NK-92 (cell line): ENCODE results near the gene DHX32.
"Not testable (repeated sequence)": the region's sequence is repeated elsewhere in the genome, so short reads cannot be mapped to it uniquely, and the experiment has no call there.

Experiments
- DNase-seq: peaks from one replicate; lab custom pipeline; 2025; ENCODE audit not compliant: unreplicated experiment; lab: John Stamatoyannopoulos, UW

DHX32 gene, protein sequence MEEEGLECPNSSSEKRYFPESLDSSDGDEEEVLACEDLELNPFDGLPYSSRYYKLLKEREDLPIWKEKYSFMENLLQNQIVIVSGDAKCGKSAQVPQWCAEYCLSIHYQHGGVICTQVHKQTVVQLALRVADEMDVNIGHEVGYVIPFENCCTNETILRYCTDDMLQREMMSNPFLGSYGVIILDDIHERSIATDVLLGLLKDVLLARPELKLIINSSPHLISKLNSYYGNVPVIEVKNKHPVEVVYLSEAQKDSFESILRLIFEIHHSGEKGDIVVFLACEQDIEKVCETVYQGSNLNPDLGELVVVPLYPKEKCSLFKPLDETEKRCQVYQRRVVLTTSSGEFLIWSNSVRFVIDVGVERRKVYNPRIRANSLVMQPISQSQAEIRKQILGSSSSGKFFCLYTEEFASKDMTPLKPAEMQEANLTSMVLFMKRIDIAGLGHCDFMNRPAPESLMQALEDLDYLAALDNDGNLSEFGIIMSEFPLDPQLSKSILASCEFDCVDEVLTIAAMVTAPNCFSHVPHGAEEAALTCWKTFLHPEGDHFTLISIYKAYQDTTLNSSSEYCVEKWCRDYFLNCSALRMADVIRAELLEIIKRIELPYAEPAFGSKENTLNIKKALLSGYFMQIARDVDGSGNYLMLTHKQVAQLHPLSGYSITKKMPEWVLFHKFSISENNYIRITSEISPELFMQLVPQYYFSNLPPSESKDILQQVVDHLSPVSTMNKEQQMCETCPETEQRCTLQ

DNA sequence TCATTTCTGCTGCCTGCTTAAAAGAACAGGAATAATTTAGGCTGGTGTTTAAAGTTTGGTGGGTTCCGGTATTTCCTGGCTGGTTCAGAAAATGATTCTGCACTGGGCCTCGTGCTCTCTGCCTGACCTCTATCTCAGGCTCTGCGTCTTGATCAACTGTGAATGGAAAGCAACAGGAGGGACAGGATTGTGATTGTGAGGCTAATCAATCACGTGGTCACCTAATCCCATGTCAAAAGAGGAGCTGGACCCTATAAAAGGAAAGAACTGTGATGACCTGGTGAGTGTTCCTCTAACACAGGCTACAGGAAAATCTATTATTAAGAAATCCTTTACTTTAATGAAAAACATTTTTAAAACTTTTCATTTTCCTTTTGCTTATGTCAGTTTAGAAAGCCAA, at the start of gene DHX32:
TSS of gene DHX32 (minus strand) at position 101 of the 400 bp plus-strand sequence. CDS start 468 bp downstream, outside the sequence.
- DNase-seq = no peak

DNA sequence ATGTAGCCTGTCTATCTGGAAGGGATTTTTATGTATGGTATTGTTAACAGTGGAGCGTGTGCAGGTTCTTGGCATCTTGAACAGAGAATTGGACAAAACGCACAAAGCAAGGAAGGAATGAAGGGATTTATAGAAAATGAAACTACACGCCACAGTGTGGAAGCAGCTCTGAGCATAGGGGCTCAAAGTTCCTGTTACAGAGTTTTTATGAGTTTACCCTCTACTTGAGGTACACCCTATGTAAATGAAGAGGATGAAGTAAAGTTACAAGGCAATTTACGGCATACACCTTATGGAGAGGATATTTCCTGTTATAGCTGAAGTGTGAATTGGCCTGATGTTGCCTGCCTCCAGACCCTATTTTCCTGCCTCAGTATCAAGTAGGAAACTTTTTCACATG, 48.5 kb upstream of the DHX32 start:
- no peak for DNase-seq

DNA sequence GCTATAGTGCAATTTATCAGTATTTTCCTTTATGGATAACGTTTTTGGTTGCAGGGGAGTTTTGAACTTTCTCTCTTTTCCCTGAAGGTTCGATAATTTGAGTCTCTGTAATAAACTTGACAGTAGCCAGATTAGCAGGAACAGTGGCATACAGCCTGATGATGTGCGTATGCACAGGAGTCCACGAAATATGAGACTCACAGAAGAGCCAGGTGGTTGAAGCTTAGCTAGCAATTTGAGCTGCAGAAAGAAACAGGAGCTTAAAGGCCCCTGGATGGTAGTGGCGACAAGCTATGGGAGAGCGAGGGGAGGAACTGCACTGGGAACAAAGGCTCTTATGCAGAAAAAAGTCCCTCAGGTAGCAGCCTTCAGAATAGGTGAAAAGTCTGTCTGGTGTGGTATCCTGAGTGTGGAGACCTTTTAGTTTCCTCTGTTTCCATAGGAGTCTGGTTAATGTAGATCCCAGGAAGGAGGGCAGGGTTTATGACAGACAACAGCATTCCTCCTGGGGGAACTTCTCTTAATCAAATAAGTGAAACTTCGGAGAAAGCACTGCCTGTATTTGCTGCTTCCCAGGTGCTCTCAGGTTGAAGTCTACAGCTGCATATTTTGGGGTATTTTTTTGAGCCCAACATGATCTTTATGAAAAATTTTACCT, 48.0 kb upstream of the DHX32 start:
- DNase-seq = no peak

DNA sequence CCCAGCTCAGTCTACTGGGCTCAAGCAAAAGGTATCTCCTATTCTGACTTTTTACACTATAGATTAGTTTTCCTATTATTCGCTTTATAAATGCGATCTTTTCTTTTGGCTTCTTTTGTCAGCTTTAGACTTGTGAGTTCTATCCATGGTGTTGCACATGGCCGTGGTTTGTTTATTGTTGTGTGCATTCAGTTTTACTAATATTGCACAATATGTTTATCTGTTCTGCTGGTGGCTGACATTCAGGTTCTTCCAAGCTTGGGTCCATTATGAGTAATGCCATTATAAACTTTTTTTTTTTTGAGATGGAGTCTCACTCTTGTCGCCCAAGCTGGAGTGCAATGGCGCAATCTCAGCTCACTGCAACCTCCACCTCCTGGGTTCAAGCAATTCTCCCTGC, 46.2 kb upstream of the DHX32 start:
- DNase-seq = not testable (repeated sequence)

DNA sequence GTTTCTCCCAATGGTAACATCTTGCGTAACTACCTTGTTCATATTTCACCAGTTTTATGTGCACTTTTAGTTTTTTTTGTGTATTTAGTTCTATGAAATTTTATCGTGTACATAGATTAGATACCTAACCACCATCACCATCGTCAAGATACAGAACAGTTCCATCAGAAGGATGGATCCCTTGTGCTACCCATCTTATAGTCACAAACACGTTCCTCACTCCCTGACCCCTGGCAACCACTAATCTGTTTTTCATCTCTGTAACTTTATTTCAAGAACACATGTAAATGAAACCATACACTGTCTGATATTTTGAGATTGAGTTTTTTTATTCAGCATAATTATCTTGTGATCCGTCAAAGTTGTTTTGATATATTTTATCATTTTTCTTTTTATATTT, 45.2 kb upstream of the DHX32 start:
- DNase-seq = no peak

DNA sequence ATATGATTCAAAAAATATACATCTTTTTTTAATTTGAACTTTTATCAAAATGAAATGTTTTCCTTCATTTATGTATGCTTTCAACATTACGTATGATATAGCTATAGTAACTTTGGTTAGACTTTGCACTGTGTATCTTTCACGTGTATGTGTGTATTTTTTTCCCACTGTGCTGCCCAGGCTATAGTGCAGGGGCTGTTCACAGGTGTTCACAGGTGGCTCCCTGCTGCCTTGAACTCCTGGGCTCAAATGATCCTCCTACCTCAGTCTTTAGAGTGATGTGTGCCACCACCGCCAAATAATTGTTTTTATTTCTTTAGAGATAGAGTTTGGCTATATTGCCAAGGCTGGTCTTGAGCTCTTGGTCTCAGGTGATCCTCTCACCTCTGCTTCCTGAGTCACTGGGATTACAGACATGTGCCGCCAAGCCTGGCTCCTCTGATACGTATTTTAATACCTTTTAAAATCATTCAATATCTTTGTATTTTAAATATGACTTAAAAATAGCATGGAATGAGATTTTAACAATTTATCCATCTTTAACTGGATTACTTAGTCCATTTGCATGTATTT, 44.3 kb upstream of the DHX32 start:
- no peak for DNase-seq

DNA sequence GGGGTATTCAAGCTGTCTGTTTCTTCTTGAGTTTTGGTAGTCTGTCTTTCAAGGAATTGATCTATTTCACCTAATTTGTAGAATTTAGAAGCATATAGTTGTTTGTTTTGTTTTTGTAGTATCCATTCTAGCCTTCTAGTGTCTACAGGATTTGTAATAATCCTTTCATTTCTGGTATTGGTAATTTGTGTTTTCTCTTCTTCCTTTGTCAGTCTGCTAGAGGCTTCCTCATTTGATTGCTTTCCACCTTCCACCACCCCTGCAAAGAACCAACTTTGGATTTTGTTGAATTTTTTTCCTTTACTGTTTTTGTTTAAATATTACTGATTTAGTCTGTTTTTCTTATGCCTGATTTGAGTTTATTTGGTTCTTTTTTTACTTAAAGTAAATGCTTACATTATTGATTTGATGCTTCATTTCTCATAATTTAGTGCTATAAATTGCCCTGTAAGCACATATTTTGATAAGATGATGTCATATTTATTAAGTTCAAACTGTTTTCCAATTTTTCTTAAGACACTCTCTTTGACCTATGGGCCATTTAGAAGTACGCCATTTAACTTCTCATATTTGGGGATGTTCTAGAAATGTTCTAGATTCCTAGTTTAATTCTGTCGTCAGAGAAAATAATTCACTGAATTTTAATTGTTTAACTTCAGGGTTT, 40.7 kb upstream of the DHX32 start:
- DNase-seq = not testable (repeated sequence)

DNA sequence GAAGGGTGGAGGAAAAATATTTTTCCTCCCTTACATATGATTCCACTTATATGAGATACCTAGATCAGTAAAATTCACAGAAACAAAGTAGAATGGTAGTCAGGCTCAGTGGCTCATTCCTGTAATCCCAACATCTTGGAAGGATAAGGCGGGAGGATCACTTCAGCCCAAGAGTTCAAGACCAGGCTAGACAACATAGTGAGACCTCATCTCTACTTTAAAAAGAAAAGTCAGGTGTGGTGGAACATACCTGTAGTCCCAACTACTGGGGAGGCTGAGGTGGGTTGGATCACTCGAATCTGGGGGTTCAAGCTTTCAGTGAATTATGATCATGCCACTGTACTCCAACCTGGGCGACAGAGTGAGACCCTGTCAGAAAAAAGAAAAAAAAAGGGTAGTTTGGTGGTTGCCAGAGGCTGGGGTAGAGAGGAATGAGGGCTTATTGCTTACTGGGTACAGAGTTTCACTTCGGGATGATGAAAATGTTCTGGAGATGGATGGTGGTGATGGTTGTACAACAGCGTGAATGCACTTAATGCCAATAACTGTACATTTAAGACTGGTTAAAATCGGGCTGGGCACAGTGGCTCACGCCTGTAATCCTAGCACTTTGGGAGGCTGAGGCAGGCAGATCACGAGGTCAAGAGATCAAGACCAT, 36.7 kb upstream of the DHX32 start:
- not testable (repeated sequence) for DNase-seq

DNA sequence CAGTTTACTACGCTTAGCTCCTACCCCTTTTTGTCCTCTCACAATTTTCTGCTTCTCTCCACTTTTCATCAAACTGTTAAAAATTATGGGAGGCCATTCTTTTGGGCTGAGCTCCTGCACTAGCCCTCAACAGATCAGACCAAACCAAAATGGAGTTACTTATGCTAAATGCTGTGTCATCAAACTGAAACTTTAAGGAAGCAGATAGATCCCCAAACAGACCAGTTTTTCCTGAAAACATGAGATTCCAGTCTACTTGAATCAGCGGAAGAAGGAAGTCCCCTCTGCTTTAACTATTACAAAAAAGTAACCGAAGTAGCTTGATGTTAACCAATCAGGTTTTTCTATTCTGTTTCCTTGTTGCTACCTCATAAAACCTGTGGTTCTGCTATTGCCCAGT, 35.9 kb upstream of the DHX32 start:
- no peak for DNase-seq

DNA sequence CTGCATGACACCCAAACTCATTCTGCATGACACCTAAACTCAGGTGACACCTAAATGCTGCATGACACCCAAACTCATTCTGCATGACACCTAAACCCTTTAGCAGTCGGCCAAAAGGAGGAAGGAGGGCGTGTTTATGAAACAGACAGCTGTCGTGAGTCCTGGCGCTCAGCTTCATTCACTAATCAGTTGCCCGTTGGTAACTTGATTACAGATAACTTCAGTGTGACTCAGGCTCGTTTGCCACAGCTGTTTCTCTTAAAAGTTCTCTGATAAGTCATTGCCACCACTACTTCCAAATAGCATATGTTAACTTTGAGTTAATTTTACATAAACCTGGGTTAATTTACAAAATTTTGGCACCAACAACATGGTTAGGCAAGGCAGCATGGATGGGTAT, 32.2 kb upstream of the DHX32 start:
- not testable (repeated sequence) for DNase-seq

DNA sequence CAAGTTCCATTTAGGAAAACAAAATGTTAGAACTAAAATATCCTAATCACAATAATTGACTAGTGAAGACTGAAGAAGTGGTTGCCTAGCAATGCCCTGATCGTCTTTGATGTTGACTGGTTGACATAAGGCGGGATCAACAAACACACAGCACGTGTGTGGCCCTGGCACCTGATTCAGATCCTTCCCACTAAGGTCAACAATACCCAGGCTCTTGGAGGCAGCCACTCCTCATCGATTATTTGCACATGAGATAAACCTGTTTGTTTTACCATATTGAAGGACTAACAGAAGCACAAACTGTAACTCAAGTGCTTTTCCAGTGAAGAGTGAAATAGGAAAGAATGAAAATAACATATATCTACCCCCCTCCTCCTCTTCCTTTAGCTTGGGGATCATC, 30.9 kb upstream of the DHX32 start:
- no peak for DNase-seq

DNA sequence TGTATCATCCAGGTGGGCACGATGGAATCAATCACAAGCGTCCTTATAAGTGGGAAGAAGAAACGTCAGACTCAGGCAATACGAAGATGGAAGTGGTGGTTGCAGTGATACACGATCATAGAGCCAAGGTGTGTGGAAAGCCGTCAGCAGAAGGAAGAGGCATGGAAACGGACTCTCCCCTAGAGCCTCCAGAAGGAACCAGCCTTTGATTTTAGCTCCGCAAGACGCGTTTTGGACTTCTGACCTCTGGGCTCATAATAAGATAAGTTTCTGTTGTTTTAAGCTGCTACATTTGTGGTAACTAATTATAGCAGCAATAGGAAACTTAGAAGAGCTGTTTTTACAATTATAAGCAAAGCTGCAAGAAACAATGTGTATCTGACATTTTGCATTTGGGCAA, 30.1 kb upstream of the DHX32 start:
- no peak for DNase-seq

DNA sequence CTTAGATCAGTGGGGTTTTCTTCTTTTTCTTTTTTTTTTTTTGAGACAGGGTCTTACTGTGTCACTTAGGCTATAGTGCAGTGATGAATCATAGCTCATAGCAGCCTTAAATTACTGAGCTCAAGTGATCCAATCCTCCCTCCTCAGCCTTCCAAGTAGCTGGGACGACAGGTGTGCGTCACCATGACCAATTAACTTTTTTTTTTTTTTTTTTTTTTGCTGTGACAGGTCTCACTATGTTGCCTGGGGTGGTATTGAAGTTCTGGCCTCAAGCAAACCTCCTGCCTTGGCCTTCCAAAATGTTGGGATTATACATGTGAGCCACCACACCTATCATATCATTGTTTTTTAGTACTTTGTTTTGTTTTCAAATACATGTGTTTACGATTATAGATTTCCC, 28.4 kb upstream of the DHX32 start:
- DNase-seq = not testable (repeated sequence)

DNA sequence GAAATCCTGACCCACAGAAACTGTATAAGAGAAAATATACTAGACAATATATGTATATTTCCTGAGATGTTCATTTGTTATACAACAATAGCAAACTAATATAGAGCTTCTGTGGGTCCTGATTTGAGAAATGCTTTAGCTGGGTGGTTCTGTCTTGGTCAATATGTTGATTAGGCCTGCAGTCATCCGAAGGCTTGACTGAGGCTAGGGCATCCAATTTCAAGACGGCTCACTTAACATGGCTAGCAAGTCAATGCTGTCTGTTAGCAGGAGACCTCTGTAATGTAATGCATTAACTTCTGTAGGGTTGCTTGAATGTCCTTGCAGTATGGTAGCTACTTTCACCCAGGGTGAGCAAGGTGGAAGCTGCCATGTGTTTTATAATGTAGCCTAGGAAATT, 27.7 kb upstream of the DHX32 start:
- DNase-seq = not testable (repeated sequence)

DNA sequence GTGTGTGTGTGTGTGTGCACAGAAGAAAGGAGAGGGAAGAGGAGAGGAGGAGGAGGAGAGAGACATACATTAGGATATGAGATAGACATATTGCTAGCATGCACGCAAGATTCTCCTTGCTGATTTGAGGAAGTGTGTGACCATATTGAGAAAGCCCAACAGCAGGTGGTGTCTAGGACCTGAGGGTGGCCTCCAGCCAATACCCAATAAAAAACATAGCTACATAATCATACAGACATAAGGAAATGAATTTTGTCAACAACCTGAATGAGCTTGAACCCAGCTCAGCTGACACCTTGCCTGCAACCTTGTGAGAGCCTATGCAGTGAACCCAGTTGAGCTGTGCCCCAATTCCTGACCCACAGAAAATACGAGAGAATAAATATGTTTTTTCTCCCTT, 26.5 kb upstream of the DHX32 start:
- not testable (repeated sequence) for DNase-seq

DNA sequence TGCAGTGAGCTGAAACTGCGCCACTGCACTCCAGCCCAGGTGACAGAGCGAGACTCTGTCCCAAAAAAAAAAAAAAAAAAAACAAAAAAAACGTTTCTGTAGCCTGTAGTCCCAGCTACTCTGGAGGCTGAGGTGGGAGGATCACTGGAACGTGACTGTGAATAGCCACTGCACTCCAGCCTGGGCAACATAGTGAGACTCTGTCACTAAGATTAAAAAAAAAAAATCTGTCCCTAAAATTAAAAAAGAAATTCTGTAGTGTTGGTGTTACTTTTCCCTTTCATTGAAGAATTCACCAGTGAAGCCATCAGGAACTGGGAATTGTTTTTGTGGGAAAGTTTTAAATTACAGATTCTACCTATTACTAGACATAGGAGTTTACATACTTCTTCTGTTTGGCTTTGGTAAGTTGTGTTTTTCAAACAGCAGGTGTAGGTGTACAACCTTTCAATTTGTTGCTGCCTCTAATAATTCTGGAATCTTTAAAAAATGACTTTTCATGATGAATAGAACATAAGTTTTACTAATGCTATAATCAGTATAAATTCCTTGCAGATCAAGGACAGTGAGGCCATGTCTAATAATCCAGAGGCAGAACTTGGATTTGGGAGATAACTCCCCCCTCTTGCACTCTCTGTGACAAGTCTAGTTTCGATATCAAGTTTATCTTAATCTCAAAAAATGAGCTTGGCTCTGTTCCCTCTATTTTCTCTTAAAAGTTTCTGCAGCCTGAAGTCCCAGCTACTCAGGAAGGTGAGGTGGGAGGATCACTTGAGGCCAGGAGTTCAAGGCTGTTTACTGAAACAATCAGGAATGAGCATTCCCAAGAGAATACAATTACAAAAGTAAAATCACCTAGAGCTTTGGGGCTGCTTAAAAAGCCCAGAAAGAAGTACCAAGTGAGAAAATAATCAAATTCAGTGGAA, 24.2 kb upstream of the DHX32 start:
- DNase-seq = not testable (repeated sequence)

DNA sequence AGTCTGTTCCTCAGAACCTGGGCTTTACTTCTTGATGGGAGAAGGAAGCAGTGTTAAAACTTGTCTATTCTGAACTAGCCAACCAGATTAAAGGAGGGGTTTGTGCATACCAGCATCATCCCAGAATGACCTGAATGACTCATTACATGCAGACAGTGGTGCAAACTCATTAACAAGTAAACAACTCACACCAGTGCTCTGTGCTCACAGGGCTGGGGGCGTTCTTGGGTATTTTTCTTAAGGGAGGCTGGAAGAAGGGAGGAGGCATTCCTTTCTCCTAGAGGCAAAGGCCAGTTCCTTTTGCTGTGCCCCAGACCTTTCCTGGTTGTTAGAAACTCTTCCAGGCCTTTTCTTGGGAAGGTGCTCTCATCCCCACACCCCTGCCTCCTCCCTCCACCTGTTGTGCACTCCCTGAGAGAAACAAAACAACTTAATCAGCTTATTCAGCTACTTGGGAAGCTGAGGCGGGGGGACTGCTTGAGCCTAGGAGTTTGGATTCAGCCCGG, 22.1 kb upstream of the DHX32 start:
- not testable (repeated sequence) for DNase-seq

DNA sequence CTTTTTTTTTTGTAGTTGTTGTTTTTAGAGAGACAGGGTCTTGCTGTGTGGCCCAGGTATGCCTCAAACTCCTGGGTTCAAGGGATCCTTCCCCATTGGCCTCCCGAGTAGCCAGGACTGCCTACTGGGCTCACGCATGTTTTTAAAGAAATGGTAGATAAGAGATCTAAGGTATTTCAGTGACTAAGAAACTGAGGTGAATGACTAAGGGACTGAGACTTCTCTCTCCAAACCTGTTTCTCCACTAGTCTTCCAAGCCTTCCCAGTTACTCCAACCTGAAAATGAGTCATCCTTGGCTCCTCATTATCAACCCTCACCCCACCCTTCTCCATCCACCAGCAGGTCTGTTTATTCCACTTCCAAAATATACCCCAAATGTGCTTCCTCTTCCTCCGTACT, 19.9 kb upstream of the DHX32 start:
- DNase-seq = not testable (repeated sequence)

DNA sequence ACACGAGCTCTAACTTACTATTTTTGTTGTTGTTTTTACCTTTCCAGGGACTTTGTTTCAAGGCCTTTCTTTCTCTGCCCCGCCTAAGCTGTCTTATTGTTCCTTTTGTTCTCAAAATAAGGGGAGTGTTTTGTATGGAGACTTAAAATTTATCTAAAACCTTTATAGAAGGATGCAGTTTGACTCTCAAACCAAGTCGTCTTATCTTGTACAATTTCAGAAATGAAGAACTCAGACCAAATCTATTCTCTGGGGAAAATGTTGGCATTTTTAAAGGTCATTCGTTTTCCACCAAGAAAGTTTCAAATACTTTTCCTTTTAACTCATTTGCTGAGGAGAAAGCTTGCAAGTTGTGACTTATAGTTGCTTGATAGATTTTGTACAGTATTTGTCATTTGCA, 16.2 kb upstream of the DHX32 start:
- DNase-seq = not testable (repeated sequence)
